H9 (cell line): ENCODE results near the gene DHRS13. TPM values are rescaled to one million over a fixed set of nuclear protein-coding genes. Genes with fewer than 3 reads are reported as not detected.

Experiments used
- DNase-seq: peaks from one replicate; pipeline ENCODE4 v3.0.0-alpha.2; 2017
- H2AFZ ChIP-seq: one replicate; pipeline ENCODE4 v1.6.1; 2013; ENCODE audit warnings: mild to moderate bottlenecking, low read length, control low read depth, moderate library complexity
- H2AK5ac ChIP-seq: 2 replicates; pipeline ENCODE4 v1.6.1; 2013; ENCODE audit warnings: low read length, control low read depth, mixed read lengths; ENCODE audit not compliant: insufficient read length
- H2BK120ac ChIP-seq: one replicate; pipeline ENCODE4 v1.6.1; 2013; ENCODE audit warnings: low read depth, mild to moderate bottlenecking, low read length, control low read depth, inconsistent platforms; ENCODE audit not compliant: poor library complexity, severe bottlenecking
- H2BK12ac ChIP-seq: 2 replicates; pipeline ENCODE4 v1.6.1; 2013; ENCODE audit warnings: low read length, control low read depth, mixed read lengths, low read depth; ENCODE audit not compliant: insufficient read length
- H2BK15ac ChIP-seq: 2 replicates; pipeline ENCODE4 v1.6.1; 2013; ENCODE audit warnings: low read depth, low read length, control low read depth
- H2BK20ac ChIP-seq: one replicate; pipeline ENCODE4 v1.6.1; 2013; ENCODE audit warnings: low read depth, mild to moderate bottlenecking, low read length, control low read depth, inconsistent platforms; ENCODE audit not compliant: poor library complexity, severe bottlenecking
- H2BK5ac ChIP-seq: 2 replicates; pipeline ENCODE4 v1.6.1; 2013; ENCODE audit warnings: low read length, control low read depth, mixed read lengths; ENCODE audit not compliant: insufficient read length
- H3K14ac ChIP-seq: 2 replicates; pipeline ENCODE4 v1.6.1; 2013; ENCODE audit warnings: low read length, control low read depth; ENCODE audit not compliant: insufficient read depth
- H3K18ac ChIP-seq: 2 replicates; pipeline ENCODE4 v1.6.1; 2013; ENCODE audit warnings: low read depth, mild to moderate bottlenecking, mixed read lengths, low read length, control low read depth; ENCODE audit not compliant: insufficient read length
- H3K23ac ChIP-seq: 2 replicates; pipeline ENCODE4 v1.6.1; 2013; ENCODE audit warnings: low read length, control low read depth, mixed read lengths, low read depth; ENCODE audit not compliant: insufficient read length
- H3K23me2 ChIP-seq: 2 replicates; pipeline ENCODE4 v1.6.1; 2013; ENCODE audit warnings: low read depth, mild to moderate bottlenecking, mixed read lengths, low read length, control low read depth; ENCODE audit not compliant: insufficient read length, poor library complexity, severe bottlenecking
- H3K27ac ChIP-seq: 2 replicates; pipeline ENCODE4 v1.5.1; 2013; ENCODE audit warnings: low read length, control low read depth, mixed read lengths, low read depth; ENCODE audit not compliant: insufficient read length
- H3K27me3 ChIP-seq: 2 replicates; pipeline ENCODE4 v1.6.1; 2013; ENCODE audit warnings: low read length, control low read depth, inconsistent platforms; ENCODE audit not compliant: insufficient read depth
- H3K4ac ChIP-seq: 2 replicates; pipeline ENCODE4 v1.6.1; 2013; ENCODE audit warnings: low read depth, mild to moderate bottlenecking, control low read depth, inconsistent platforms, low read length, moderate library complexity
- H3K4me1 ChIP-seq: 2 replicates; pipeline ENCODE4 v1.6.1; 2013; ENCODE audit warnings: low read length, control low read depth, inconsistent platforms; ENCODE audit not compliant: insufficient read depth
- H3K4me2 ChIP-seq: 2 replicates; pipeline ENCODE4 v1.6.1; 2013; ENCODE audit warnings: low read length, control low read depth, mixed read lengths; ENCODE audit not compliant: insufficient read length, insufficient read depth
- H3K56ac ChIP-seq: 2 replicates; pipeline ENCODE4 v1.6.1; 2013; ENCODE audit warnings: low read depth, mild to moderate bottlenecking, mixed read lengths, low read length, control low read depth; ENCODE audit not compliant: insufficient read length
- H3K79me1 ChIP-seq: 2 replicates; pipeline ENCODE4 v1.6.1; 2013; ENCODE audit warnings: low read depth, mild to moderate bottlenecking, moderate library complexity, low read length, control low read depth, inconsistent platforms; ENCODE audit not compliant: insufficient read depth, poor library complexity, severe bottlenecking
- H3K79me2 ChIP-seq: 2 replicates; pipeline ENCODE4 v1.6.1; 2013; ENCODE audit warnings: low read length, control low read depth, inconsistent platforms; ENCODE audit not compliant: insufficient read depth
- H3K9ac ChIP-seq: 2 replicates; pipeline ENCODE4 v1.6.1; 2013; ENCODE audit warnings: low read length, control low read depth, mixed read lengths; ENCODE audit not compliant: insufficient read length; ENCODE audit errors: extremely low read depth
- H3K9me3 ChIP-seq: one replicate; pipeline ENCODE4 v1.6.1; 2013; ENCODE audit warnings: low read depth, low read length, inconsistent platforms; ENCODE audit not compliant: control insufficient read depth
- H3T11ph ChIP-seq: one replicate; pipeline ENCODE4 v1.6.1; 2013; ENCODE audit warnings: mild to moderate bottlenecking, low read length, control low read depth, inconsistent platforms
- H4K20me1 ChIP-seq: one replicate; pipeline ENCODE4 v1.6.1; 2013; ENCODE audit not compliant: control insufficient read depth, insufficient read length, insufficient read depth
- H4K5ac ChIP-seq: 2 replicates; pipeline ENCODE4 v1.6.1; 2013; ENCODE audit warnings: low read depth, mild to moderate bottlenecking, mixed read lengths, low read length, control low read depth; ENCODE audit not compliant: insufficient read length
- H4K8ac ChIP-seq: replicated peaks from 2 replicates; pipeline ENCODE4 v1.6.1; 2013; ENCODE audit warnings: low read length, control low read depth, mixed read lengths, low read depth; ENCODE audit not compliant: insufficient read length
- H4K91ac ChIP-seq: 2 replicates; pipeline ENCODE4 v1.6.1; 2013; ENCODE audit warnings: low read depth, mild to moderate bottlenecking, moderate library complexity, mixed read lengths, low read length, control low read depth; ENCODE audit not compliant: insufficient read length
- H3K27ac Mint-ChIP-seq, 3 experiments: 2 replicates in 2 of 3; 3 replicates in 1 of 3; pipeline ENCODE4 v1.8.0; 2020 to 2021; ENCODE audit warnings: mixed read lengths in 3 of 3, mild to moderate bottlenecking in 1 of 3, moderate library complexity in 1 of 3
- H3K27me3 Mint-ChIP-seq: 2 replicates; pipeline ENCODE4 v1.8.0; 2021; ENCODE audit warnings: low read depth, mild to moderate bottlenecking, moderate library complexity, mixed read lengths
- H3K36me3 Mint-ChIP-seq, 3 experiments: 2 replicates in 2 of 3; 3 replicates in 1 of 3; pipeline ENCODE4 v1.8.0; 2020 to 2021; ENCODE audit warnings: low read depth in 3 of 3, mixed read lengths in 3 of 3; ENCODE audit not compliant: insufficient read depth in 1 of 3
- H3K4me1 Mint-ChIP-seq, 2 experiments: 2 replicates each; pipeline ENCODE4 v1.8.0; 2020; ENCODE audit warnings: mixed read lengths in 2 of 2
- H3K4me3 Mint-ChIP-seq, 2 experiments: 2 replicates in 1 of 2; 3 replicates in 1 of 2; pipeline ENCODE4 v1.8.0; 2020 to 2021; ENCODE audit warnings: mild to moderate bottlenecking in 2 of 2, mixed read lengths in 2 of 2, moderate library complexity in 1 of 2
- H3K9me3 Mint-ChIP-seq, 2 experiments: 2 replicates in 1 of 2; 3 replicates in 1 of 2; pipeline ENCODE4 v1.8.0; 2020; ENCODE audit warnings: mild to moderate bottlenecking in 2 of 2, mixed read lengths in 2 of 2, moderate library complexity in 1 of 2
- CTCF ChIP-seq: fragments of 200-600 bp; sonication (generic); conservative IDR thresholded peaks from 3 replicates; pipeline ENCODE4 v1.8.0; 2021; ENCODE audit warnings: antibody characterized with exemption, mild to moderate bottlenecking
- WGBS: extraction: QIAGEN DNeasy Blood & Tissue Kit; methylation state at CpG from one replicate; pipeline ENCODE4 v1.1.7; 2013; ENCODE audit warnings: missing lambda C conversion rate, low lambda C conversion rate, mixed read lengths; ENCODE audit not compliant: insufficient read length; ENCODE audit errors: extremely low coverage; 5-methylcytosine and 5-hydroxymethylcytosine counted together
- total RNA-seq: library from RNA; stranded (reverse); gene quantifications from 2 replicates; pipeline ENCODE4 v1.2.1, GENCODE V29; 2021

The DHRS13 gene
- total RNA-seq, 1 experiment from 2014 or later, result 29.6 TPM

- Mint-ChIP-seq H3K9me3 (no peaks in the 10 kb centered on the region), H3K4me3 (no peak overlapping the region), H3K27me3 (peaks cover 2% of the 10 kb centered on the region; the same call in 1 of the 2 replicates), H3K27ac (peak overlapping the region in 2 of 3 experiments; percentile 55 to 61; a peak in 1 of 7 replicates), H3K4me1 (peaks cover 3 to 5% of the 10 kb centered on the region in 2 experiments; a peak in 3 of 4 replicates), H3K36me3 (peaks cover 18 to 49% (median 44%) of the 10 kb centered on the region in 3 experiments; a peak in 6 of 7 replicates)
- Histone ChIP-seq H3K79me2 (no peaks in the 10 kb centered on the region), H3K14ac (no peak overlapping the region), H4K91ac (no peak overlapping the region), H2BK12ac (no peak overlapping the region), H3T11ph (no peak overlapping the region), H2BK15ac (no peak overlapping the region), H3K27ac (no peak overlapping the region), H3K4me1 (no peaks in the 10 kb centered on the region), H2BK120ac (no peak overlapping the region), H3K56ac (no peak overlapping the region), H3K23ac (no peak overlapping the region), H3K79me1 (no peaks in the 10 kb centered on the region), H3K9ac (no peak overlapping the region), H3K4ac (no peak overlapping the region), H3K23me2 (no peaks in the 10 kb centered on the region), H3K18ac (no peak overlapping the region), H4K8ac (no peak overlapping the region), H4K5ac (no peak overlapping the region), H3K4me2 (no peak overlapping the region), H2AK5ac (no peak overlapping the region), H3K27me3 (no peaks in the 10 kb centered on the region), H2BK5ac (no peak overlapping the region), H2BK20ac (no peak overlapping the region), H3K9me3 (no peaks in the 10 kb centered on the region), H2AFZ (no peak overlapping the region), H4K20me1 (no peaks in the 10 kb centered on the region)
- no peak for DNase-seq
- WGBS, result no CpG with 5 or more reads among the region's 4 CpGs
- no peak for TF ChIP-seq CTCF
These were observed 17.5 kb downstream of the DHRS13 start for GRCh38 chr17:28885363-28885762.
